NAMALWA (cell line): ENCODE measurements around the gene SCYL2.
"Not testable (repeated sequence)": the region's sequence is repeated elsewhere in the genome, so short reads cannot be mapped to it uniquely, and the experiment has no call there.

Experiments used
- DNase-seq: peaks from one replicate; pipeline ENCODE4 v3.0.0-alpha.2; 2015; ENCODE audit warnings: low spot score

The SCYL2 gene

GRCh38 chr12:100266835-100267602 lies at the start of gene SCYL2, which contains the start of gene DEPDC4:
TSS of gene SCYL2 (plus strand) at chr12:100267177. CDS start at chr12:100282971, 15,794 bp downstream.
TSS of gene DEPDC4 (minus strand) at chr12:100267079. CDS start at chr12:100267076, 3 bp downstream.
- DNase-seq = peak; percentile 93

DNA sequence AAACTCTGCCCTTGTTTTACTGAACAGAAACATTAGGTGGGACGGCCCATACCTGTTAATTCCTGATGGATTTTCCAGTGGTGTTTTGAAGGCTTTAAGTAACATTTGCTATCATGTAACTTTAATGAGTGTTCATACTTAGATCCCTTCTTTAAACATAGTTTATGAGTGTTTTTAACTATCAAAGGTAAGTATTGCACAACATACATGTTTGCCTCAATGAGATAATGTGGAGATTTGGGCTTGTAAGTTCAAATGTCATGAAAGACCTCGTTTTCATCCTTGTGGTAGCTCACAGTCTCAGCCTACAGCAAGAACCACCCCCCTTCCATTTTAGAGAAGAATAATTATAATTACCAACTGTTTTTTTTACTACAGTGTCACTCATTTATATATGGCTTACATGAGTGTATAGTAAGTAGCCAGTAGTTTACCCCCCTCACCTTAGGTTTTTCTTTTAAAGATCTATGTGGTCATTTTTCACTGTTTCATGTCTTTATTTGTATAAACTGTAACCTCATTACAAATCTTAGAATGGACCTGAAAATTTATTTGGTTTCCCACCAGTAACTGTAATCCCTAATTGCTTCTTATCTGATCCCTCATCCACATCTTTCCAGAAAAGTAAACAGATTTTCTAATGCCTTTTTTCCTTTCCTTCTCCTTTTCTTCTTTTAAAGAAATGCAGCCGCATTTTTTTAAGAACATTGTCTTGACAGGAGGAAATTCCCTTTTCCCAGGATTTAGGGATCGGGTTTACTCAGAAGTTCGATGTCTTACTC lies 47.5 kb upstream of the SCYL2 start:
- no peak for DNase-seq

GRCh38 chr12:100221523-100221922 lies 45.5 kb upstream of the SCYL2 start:
- no peak for DNase-seq

DNA sequence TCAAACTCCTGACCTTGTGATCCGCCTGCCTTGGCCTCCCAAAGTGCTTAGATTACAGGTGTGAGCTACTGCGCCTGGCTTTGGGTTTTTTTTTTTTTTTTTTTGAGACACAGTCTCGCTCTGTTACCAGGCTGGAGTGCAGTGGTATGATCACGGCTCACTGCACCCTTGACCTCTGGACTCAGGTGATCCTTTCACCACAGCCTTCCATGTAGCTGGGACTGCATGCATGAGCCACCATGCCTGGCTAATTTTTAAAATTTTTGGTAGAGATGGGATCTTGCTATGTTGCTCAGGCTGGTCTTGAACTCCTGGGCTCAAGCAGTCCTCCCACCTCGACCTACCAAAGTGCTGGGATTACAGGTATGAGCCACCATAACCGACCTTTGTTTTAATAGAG lies 44.8 kb upstream of the SCYL2 start:
- DNase-seq = not testable (repeated sequence)

DNA sequence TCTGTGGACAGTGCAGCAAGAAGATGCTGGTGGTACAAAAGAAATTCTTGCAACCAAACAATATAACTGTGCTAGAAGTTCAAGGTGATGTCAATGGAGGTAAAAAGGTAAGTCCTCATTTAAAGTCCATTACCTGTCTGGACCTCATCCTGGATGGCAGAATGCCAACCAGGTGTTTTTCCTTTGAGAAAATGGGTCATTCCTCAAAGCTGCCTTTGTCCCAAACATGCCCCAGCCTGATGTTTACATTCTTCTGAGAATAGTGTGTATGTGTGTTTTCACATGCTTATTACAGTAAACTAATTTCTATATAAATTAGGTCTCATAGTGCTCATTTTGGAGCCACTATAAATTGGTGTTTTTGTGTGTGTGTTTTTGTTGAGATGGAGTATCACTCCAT lies 41.5 kb upstream of the SCYL2 start:
- no peak for DNase-seq

- DNase-seq = peak; percentile 14
Measured at GRCh38 chr12:100229036-100229635, 37.8 kb upstream of the SCYL2 start.

- no peak for DNase-seq
Measured at GRCh38 chr12:100229876-100230275, 37.1 kb upstream of the SCYL2 start.

DNA sequence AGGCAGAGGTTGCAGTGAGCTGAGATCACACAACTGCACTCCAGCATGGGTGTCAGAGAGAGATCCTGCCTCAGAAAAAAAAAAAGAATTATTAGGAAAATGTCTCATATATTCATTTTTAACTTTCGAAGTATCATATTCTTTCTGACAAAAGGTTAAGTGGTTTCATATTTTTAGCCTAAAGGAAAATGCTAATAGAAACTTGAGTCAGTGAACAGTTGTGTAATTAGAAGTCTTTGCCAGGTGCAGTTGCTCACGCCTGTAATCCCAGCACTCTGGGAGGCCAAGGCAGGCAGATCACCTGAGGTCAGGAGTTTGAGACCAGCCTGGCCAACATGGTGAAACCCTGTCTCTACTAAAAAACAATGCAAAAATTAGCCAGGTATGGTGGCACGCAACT lies 35.1 kb upstream of the SCYL2 start:
- DNase-seq = not testable (repeated sequence)

- DNase-seq = no peak
Measured at GRCh38 chr12:100234166-100234565, 32.8 kb upstream of the SCYL2 start.

DNA sequence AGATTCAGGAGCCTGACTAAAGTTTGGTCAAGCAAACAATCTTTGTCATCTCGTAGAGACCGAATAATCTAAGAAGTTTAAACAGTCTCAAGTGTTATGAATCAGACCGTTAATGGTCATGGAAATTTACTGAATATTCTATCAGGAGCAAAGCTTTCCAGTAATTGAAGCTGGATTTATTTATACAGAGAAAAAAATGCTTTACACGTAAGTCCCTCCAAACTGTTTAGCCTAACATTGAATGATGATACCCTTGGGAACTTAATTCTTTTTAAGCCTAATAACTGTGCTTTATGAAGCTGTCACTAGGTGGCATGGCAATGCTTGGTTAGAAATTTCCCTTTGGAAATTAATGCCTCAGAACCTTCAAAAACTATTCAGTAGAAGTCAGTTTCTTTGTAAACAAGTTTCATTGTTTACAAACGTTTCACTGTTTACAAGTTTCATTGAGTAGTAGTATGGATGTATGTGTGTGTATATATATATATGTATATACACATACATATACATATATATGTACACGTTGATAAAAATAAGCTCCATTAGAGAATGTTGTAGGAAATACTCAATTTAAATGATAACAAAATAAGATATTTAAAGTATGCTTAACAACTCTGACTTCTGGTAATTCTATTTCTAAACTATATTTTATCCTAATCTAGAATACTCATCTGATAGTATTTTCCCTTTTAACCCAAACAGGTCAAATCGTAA lies 32.2 kb upstream of the SCYL2 start:
- peak; percentile 63 for DNase-seq

DNA sequence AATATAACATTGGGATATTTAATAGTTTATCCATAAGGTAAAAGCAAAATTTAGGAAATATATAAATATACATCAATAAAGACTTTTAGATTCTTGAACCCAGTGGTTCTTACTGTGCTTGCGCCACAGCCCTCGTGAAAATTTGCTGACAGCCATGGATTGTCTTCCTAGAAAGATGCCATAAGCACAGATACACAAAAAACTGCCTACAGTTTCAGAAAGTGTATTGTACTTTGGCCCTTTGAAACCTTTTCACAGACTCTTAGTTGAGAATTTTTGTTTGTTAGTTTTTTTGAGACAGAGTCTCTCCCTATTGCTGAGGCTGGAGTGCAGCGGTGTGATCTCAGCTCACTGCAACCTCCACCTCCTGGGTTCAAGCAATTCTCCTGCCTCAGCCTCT lies 28.2 kb upstream of the SCYL2 start:
- DNase-seq = no peak

DNA sequence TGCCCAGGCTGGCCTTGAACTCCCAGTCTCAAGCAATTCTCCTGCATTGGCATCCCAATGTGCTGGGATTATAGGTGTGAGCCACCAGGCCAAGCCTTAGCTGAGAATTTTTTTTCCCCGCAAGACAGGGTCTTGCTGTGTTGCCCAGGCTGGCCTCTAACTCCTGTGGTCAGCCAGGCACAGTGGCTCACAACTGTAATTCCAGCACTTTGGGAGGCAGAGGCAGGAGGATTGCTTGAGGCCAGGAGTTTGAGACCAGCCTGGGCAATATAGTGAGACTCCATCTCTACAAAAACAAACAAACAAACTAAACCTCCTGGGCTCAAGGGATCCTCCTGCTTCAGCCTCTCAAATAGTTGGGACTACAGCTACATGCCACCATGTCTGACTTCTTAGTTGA lies 27.4 kb upstream of the SCYL2 start:
- DNase-seq = no peak

DNA sequence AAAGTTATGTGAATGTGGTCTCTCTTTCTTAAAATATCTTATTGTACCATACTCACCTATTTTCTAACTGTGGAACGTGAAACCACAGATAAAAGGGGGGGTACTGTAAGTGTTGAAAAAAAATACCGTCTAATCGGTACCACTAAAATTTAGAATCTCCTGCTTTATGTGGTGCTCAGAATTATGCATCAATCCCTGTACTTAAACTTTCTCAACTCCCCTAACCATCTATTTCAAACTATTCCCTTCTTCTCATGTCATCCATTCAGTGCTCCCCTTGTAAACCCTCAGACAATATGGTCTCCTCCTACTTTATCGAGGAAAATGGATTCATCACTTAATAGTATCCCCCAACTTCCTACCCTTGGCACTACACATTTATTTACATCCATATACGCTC lies 23.8 kb upstream of the SCYL2 start:
- no peak for DNase-seq

- DNase-seq = no peak
Measured at GRCh38 chr12:100247765-100248164, 19.2 kb upstream of the SCYL2 start.

DNA sequence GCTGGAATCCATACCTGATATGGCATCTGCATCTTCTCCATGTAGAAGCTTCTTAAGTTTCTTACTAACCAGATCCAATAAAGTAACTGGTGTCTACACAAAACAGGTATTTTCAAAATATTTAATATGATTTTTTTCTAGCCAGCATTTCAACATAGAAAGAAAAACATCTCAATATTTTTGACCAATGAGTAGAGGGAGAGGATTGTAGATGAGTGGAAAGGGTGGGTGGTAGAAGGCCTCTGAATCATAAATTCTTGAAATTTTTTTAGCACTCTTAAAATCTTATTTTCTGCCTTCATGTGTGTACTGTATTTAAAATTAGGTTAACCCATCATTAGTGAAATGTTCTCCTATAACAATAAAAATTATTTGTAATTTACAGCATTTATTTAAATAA lies 18.1 kb upstream of the SCYL2 start:
- no peak for DNase-seq

GRCh38 chr12:100249941-100250340 lies 17.0 kb upstream of the SCYL2 start:
- DNase-seq = no peak

GRCh38 chr12:100251917-100252316 lies 15.1 kb upstream of the SCYL2 start:
- DNase-seq = no peak

- no peak for DNase-seq
Measured at GRCh38 chr12:100253437-100253836, 13.5 kb upstream of the SCYL2 start.

GRCh38 chr12:100254876-100255275 lies 12.1 kb upstream of the SCYL2 start:
- no peak for DNase-seq

GRCh38 chr12:100258127-100258526 lies 8.8 kb upstream of the SCYL2 start:
- no peak for DNase-seq

GRCh38 chr12:100263131-100263530 lies 3.8 kb upstream of the SCYL2 start:
- DNase-seq = no peak

- DNase-seq = not testable (repeated sequence)
Measured at GRCh38 chr12:100265107-100265506, 1.9 kb upstream of the SCYL2 start.
